Astrocyte of the cerebellum (primary cell): Measurements from ENCODE around the gene APOE.

Source experiments
- DNase-seq: peaks from one replicate; pipeline ENCODE4 v3.0.0-alpha.2; 2011; ENCODE audit warnings: low read depth
- H3K4me3 ChIP-seq: 2 replicates; pipeline ENCODE4 v1.5.1; 2011; ENCODE audit warnings: mild to moderate bottlenecking, low read depth, low read length, moderate library complexity
- CTCF ChIP-seq: IDR thresholded peaks from 2 replicates; pipeline ENCODE4 v1.5.1; 2012; ENCODE audit warnings: low read length, low read depth, moderate library complexity, mild to moderate bottlenecking; ENCODE audit errors: missing control alignments
- in situ Hi-C: cut with HindIII; loops from 2 replicates; pipeline ENCODE4 v1.10.0; 2017; ENCODE audit warnings: low sequenced_read_pairs

Gene APOE

GRCh38 chr19:44900328-44901244 lies 5.0 kb upstream of the APOE start:
- no peak for DNase-seq
- in situ Hi-C loops, result no loop called here
- H3K4me3 ChIP-seq, result no peak overlapping the region
- TF ChIP-seq CTCF, result no peak

GRCh38 chr19:44903216-44903601 lies 2.4 kb upstream of the APOE start:
- no peak for DNase-seq
- in situ Hi-C loops, result no loop called here
- TF ChIP-seq CTCF, result no peak
- H3K4me3 ChIP-seq, result no peak overlapping the region

- DNase-seq, result no peak
- TF ChIP-seq CTCF, result peak; percentile 97
- in situ Hi-C loops, result no loop called here
- no peak overlapping the region for H3K4me3 ChIP-seq
Observed at GRCh38 chr19:44903602-44904425, 1.8 kb upstream of the APOE start.

GRCh38 chr19:44904426-44904994 lies 1.1 kb upstream of the APOE start:
- no peak overlapping the region for H3K4me3 ChIP-seq
- peak; percentile 16 for TF ChIP-seq CTCF
- in situ Hi-C loops, result no loop called here
- DNase-seq, result no peak

GRCh38 chr19:44907613-44908012 lies 2.0 kb downstream of the APOE start:
- TF ChIP-seq CTCF, result no peak
- H3K4me3 ChIP-seq, result no peak overlapping the region
- DNase-seq, result no peak
- in situ Hi-C loops, result no loop called here

GRCh38 chr19:44908074-44908835 lies 2.7 kb downstream of the APOE start:
- no peak for DNase-seq
- no peak for TF ChIP-seq CTCF
- no peak overlapping the region for H3K4me3 ChIP-seq
- in situ Hi-C loops, result no loop called here
